ENCODE measurements around the gene PLD1. TPM values are rescaled to one million over a fixed set of nuclear protein-coding genes. Genes with fewer than 3 reads are reported as not detected.
"Not testable (repeated sequence)": the region's sequence is repeated elsewhere in the genome, so short reads cannot be mapped to it uniquely, and the experiment has no call there.

The PLD1 gene
- total RNA-seq, 6 donors from 2014 or later = 11.2 to 47.1 (median 15.6) TPM

- Histone ChIP-seq H3K27ac (no peak overlapping the region), H3K27me3 (no peaks in the 10 kb centered on the region), H3K4me3 (no peak overlapping the region), H3K36me3 (peaks cover 0 to 4% (median 2%) of the 10 kb centered on the region in 4 donors), H3K4me1 (no peaks in the 10 kb centered on the region), H3K9me3 (no peaks in the 10 kb centered on the region)
- no peak for DNase-seq
- ATAC-seq (ENCODE audit: low FRiP score in 2 of 2) = no peak
- 44 to 75% methylated on average over 1 of the region's 1 CpG for WGBS, 2 donors
- no peak for TF ChIP-seq POLR2AphosphoS5 (IDR thresholded peaks at IDR 0.05)
- TF ChIP-seq POLR2A (IDR thresholded peaks at IDR 0.05) = no peak
- no peak for TF ChIP-seq CTCF (IDR thresholded peaks at IDR 0.05)
- TF ChIP-seq EP300 (IDR thresholded peaks at IDR 0.05) = no peak
Measured at GRCh38 chr3:171636666-171637065, 173.6 kb downstream of the PLD1 start.

GRCh38 chr3:171632766-171633165 lies 177.5 kb downstream of the PLD1 start:
- H3K4me1 ChIP-seq = no peaks in the 10 kb centered on the region
- ATAC-seq (ENCODE audit: low FRiP score in 2 of 2) (no peak), DNase-seq (no peak)
- no peak for TF ChIP-seq POLR2A (IDR thresholded peaks at IDR 0.05)
- no peak for TF ChIP-seq EP300 (IDR thresholded peaks at IDR 0.05)
- no peak for TF ChIP-seq POLR2AphosphoS5 (IDR thresholded peaks at IDR 0.05)
- TF ChIP-seq CTCF (IDR thresholded peaks at IDR 0.05) = no peak
- no peaks in the 10 kb centered on the region for H3K27me3 ChIP-seq
- no peak overlapping the region for H3K4me3 ChIP-seq
- WGBS, 2 donors = 93 to 94% methylated on average over 4 of the region's 4 CpGs
- H3K27ac ChIP-seq = no peak overlapping the region
- H3K9me3 ChIP-seq = no peaks in the 10 kb centered on the region
- no peaks in the 10 kb centered on the region for H3K36me3 ChIP-seq

GRCh38 chr3:171626799-171627198 lies 183.5 kb downstream of the PLD1 start:
- WGBS, 2 donors = 85 to 88% methylated on average over 2 of the region's 2 CpGs
- H3K4me3 ChIP-seq; H3K27ac ChIP-seq; H3K27me3 ChIP-seq; H3K9me3 ChIP-seq; DNase-seq; H3K36me3 ChIP-seq; H3K4me1 ChIP-seq; ATAC-seq (ENCODE audit: low FRiP score in 2 of 2): not testable (repeated sequence)

GRCh38 chr3:171622126-171622525 lies 188.2 kb downstream of the PLD1 start:
- no peak for TF ChIP-seq POLR2A (IDR thresholded peaks at IDR 0.05)
- no peak for TF ChIP-seq CTCF (IDR thresholded peaks at IDR 0.05)
- no peak for TF ChIP-seq POLR2AphosphoS5 (IDR thresholded peaks at IDR 0.05)
- no peak for TF ChIP-seq EP300 (IDR thresholded peaks at IDR 0.05)
- WGBS, 2 donors = 95 to 97% methylated on average over 2 of the region's 2 CpGs

GRCh38 chr3:171620825-171621434 lies 189.4 kb downstream of the PLD1 start:
- no peaks in the 10 kb centered on the region for H3K9me3 ChIP-seq
- no peaks in the 10 kb centered on the region for H3K4me1 ChIP-seq
- no peak for TF ChIP-seq POLR2AphosphoS5 (IDR thresholded peaks at IDR 0.05)
- no peak for TF ChIP-seq POLR2A (IDR thresholded peaks at IDR 0.05)
- no peak for TF ChIP-seq EP300 (IDR thresholded peaks at IDR 0.05)
- TF ChIP-seq CTCF (IDR thresholded peaks at IDR 0.05) = no peak
- H3K4me3 ChIP-seq = no peak overlapping the region
- no peak for DNase-seq
- no peak overlapping the region for H3K27ac ChIP-seq
- WGBS, 2 donors = 95 to 97% methylated on average over 1 of the region's 1 CpG
- H3K27me3 ChIP-seq = no peaks in the 10 kb centered on the region
- no peak for ATAC-seq (ENCODE audit: low FRiP score in 2 of 2)
- peaks cover 0 to 3% (median 0%) of the 10 kb centered on the region in 4 donors for H3K36me3 ChIP-seq

More at GRCh38 chr3:171622126-171622525, 188.2 kb downstream of the PLD1 start:
- Histone ChIP-seq H3K4me1 (no peaks in the 10 kb centered on the region), H3K27me3 (no peaks in the 10 kb centered on the region), H3K4me3 (no peak overlapping the region), H3K36me3 (peaks cover 0 to 3% (median 0%) of the 10 kb centered on the region in 4 donors), H3K27ac (no peak overlapping the region), H3K9me3 (no peaks in the 10 kb centered on the region)
- DNase-seq = no peak
- no peak for ATAC-seq (ENCODE audit: low FRiP score in 2 of 2)
